ENCODE measurements around the gene ZNF205. TPM values are rescaled to one million over a fixed set of nuclear protein-coding genes. Genes with fewer than 3 reads are reported as not detected.

ZNF205 gene
- polyA plus RNA-seq, 1 of the 3 experiments (the other 2 are of a cell fraction): 9.7 TPM

- TF ChIP-seq REST (IDR thresholded peaks at IDR 0.05; ENCODE audit: low read depth, low read length): no peak
- peak; percentile 87 for TF ChIP-seq CTCF (IDR thresholded peaks at IDR 0.05)
- TF ChIP-seq NFIC (IDR thresholded peaks at IDR 0.05; ENCODE audit: borderline replicate concordance): no peak
- no peak for TF ChIP-seq MAX (IDR thresholded peaks at IDR 0.05; ENCODE audit: low read depth)
- no peak for TF ChIP-seq JUND (IDR thresholded peaks at IDR 0.05)
- TF ChIP-seq RAD21 (IDR thresholded peaks at IDR 0.05; ENCODE audit: low read length): peak; percentile 66
- TF ChIP-seq TAF1 (IDR thresholded peaks at IDR 0.05; ENCODE audit: borderline replicate concordance, low read depth, low read length): no peak
- no peak; the same call in 1 of the 2 replicates for TF ChIP-seq GATA2 (CRISPR knock-in tag; IDR thresholded peaks at IDR 0.05)
- no peak for TF ChIP-seq RXRA (IDR thresholded peaks at IDR 0.05; ENCODE audit: borderline replicate concordance, low read depth)
- no peak for TF ChIP-seq EP300 (IDR thresholded peaks at IDR 0.05; ENCODE audit: borderline replicate concordance in 1 of 2, low read depth in 1 of 2, low read length in 1 of 2)
- TF ChIP-seq EZH2phosphoT487 (IDR thresholded peaks at IDR 0.05; ENCODE audit: borderline replicate concordance, low read depth): no peak
- TF ChIP-seq TCF12 (IDR thresholded peaks at IDR 0.05): 0 out of 2 replicates have a peak, but pooled peaks have one; percentile 16
- no peak for TF ChIP-seq FOXJ3 (CRISPR knock-in tag; IDR thresholded peaks at IDR 0.05)
- no peak for TF ChIP-seq TEAD4 (IDR thresholded peaks at IDR 0.05; ENCODE audit: borderline replicate concordance, insufficient read depth)
- TF ChIP-seq, protein P1, sequence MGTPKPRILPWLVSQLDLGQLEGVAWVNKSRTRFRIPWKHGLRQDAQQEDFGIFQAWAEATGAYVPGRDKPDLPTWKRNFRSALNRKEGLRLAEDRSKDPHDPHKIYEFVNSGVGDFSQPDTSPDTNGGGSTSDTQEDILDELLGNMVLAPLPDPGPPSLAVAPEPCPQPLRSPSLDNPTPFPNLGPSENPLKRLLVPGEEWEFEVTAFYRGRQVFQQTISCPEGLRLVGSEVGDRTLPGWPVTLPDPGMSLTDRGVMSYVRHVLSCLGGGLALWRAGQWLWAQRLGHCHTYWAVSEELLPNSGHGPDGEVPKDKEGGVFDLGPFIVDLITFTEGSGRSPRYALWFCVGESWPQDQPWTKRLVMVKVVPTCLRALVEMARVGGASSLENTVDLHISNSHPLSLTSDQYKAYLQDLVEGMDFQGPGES (IDR thresholded peaks at IDR 0.05; ENCODE audit: low read depth, low read length): no peak
- TF ChIP-seq, protein P2, sequence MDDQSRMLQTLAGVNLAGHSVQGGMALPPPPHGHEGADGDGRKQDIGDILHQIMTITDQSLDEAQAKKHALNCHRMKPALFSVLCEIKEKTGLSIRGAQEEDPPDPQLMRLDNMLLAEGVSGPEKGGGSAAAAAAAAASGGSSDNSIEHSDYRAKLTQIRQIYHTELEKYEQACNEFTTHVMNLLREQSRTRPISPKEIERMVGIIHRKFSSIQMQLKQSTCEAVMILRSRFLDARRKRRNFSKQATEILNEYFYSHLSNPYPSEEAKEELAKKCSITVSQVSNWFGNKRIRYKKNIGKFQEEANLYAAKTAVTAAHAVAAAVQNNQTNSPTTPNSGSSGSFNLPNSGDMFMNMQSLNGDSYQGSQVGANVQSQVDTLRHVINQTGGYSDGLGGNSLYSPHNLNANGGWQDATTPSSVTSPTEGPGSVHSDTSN (IDR thresholded peaks at IDR 0.05): no peak
- peak; percentile 54; the same call in 1 of the 2 replicates for TF ChIP-seq SIN3A (IDR thresholded peaks at IDR 0.05; ENCODE audit: borderline replicate concordance, low read depth, low read length)
- TF ChIP-seq ELF1 (IDR thresholded peaks at IDR 0.05): peak; percentile 60
Observed at GRCh38 chr16:3129137-3130131, 17.0 kb downstream of the ZNF205 start (continued).

All from SK-N-SH (cell line).